GM23338 (cell line): ENCODE results near the gene TMEM147. TPM values are rescaled to one million over a fixed set of nuclear protein-coding genes. Genes with fewer than 3 reads are reported as not detected.

ENCODE experiments used
- ATAC-seq: fragments of 200-7000 bp; cut with Tn5 transposase; 3 replicates; pipeline ENCODE4 v1.9.1; 2020
- DNase-seq: peaks from one replicate; pipeline ENCODE4 v3.0.0-alpha.2; 2015; ENCODE audit warnings: low spot score
- H2AFZ ChIP-seq: fragments of 200-600 bp; sonication (generic); 2 replicates; pipeline ENCODE4 v1.8.0; 2016; ENCODE audit warnings: antibody characterized with exemption, mild to moderate bottlenecking, moderate library complexity
- H3F3A ChIP-seq: fragments of 200-600 bp; sonication (generic); replicated peaks from 2 replicates; pipeline ENCODE4 v1.8.0; 2017; ENCODE audit warnings: antibody characterized with exemption, mixed run types, low read depth
- H3K27ac ChIP-seq: fragments of 200-600 bp; sonication (generic); 2 replicates; pipeline ENCODE4 v1.6.1; 2016; ENCODE audit warnings: low read depth
- H3K27me3 ChIP-seq: fragments of 200-600 bp; sonication (generic); 2 replicates; pipeline ENCODE4 v1.8.0; 2016; ENCODE audit warnings: mild to moderate bottlenecking, mixed run types, moderate library complexity; ENCODE audit not compliant: insufficient read depth
- H3K36me3 ChIP-seq: fragments of 200-600 bp; sonication (generic); 2 replicates; pipeline ENCODE4 v1.8.0; 2016; ENCODE audit warnings: mild to moderate bottlenecking; ENCODE audit not compliant: insufficient read depth
- H3K4me1 ChIP-seq: fragments of 200-600 bp; sonication (generic); 2 replicates; pipeline ENCODE4 v1.8.0; 2016; ENCODE audit warnings: mild to moderate bottlenecking, moderate library complexity; ENCODE audit not compliant: insufficient read depth
- H3K4me2 ChIP-seq: fragments of 200-600 bp; sonication (generic); 2 replicates; pipeline ENCODE4 v1.7.1; 2017; ENCODE audit warnings: mixed run types
- H3K4me3 ChIP-seq: fragments of 200-600 bp; sonication (generic); 2 replicates; pipeline ENCODE4 v1.6.1; 2016; ENCODE audit warnings: mixed run types
- H3K79me2 ChIP-seq: fragments of 200-600 bp; sonication (generic); replicated peaks from 2 replicates; pipeline ENCODE4 v1.8.0; 2017; ENCODE audit warnings: mild to moderate bottlenecking; ENCODE audit not compliant: insufficient read depth
- H3K9me2 ChIP-seq: fragments of 200-600 bp; sonication (generic); 2 replicates; pipeline ENCODE4 v1.8.0; 2017; ENCODE audit not compliant: insufficient read depth
- H4K20me1 ChIP-seq: fragments of 200-600 bp; sonication (generic); replicated peaks from 2 replicates; pipeline ENCODE4 v1.8.0; 2017; ENCODE audit warnings: mild to moderate bottlenecking; ENCODE audit not compliant: insufficient read depth
- H3K27ac Mint-ChIP-seq: 2 replicates; pipeline ENCODE4 v1.8.0; 2020; ENCODE audit warnings: inconsistent platforms, mild to moderate bottlenecking, moderate library complexity, mixed read lengths
- H3K27me3 Mint-ChIP-seq: 3 replicates; pipeline ENCODE4 v1.8.0; 2022; ENCODE audit warnings: low read depth, mild to moderate bottlenecking, moderate library complexity, mixed read lengths, inconsistent platforms; ENCODE audit not compliant: insufficient read depth, poor library complexity
- H3K36me3 Mint-ChIP-seq: 3 replicates; pipeline ENCODE4 v1.8.0; 2021; ENCODE audit warnings: low read depth, mild to moderate bottlenecking, inconsistent platforms, moderate library complexity, mixed read lengths
- H3K4me1 Mint-ChIP-seq: 3 replicates; pipeline ENCODE4 v1.8.0; 2020; ENCODE audit warnings: mild to moderate bottlenecking, inconsistent platforms, mixed read lengths
- H3K4me3 Mint-ChIP-seq: 3 replicates; pipeline ENCODE4 v1.8.0; 2021; ENCODE audit warnings: moderate library complexity, mild to moderate bottlenecking, inconsistent platforms, mixed read lengths
- H3K9me3 Mint-ChIP-seq: 3 replicates; pipeline ENCODE4 v1.8.0; 2020; ENCODE audit warnings: moderate library complexity, mild to moderate bottlenecking, inconsistent platforms, mixed read lengths
- CREB1 ChIP-seq: fragments of 250-450 bp; sonication (Bioruptor Pico); IDR thresholded peaks from 2 replicates; pipeline ENCODE4 v1.5.0; 2020; ENCODE audit warnings: low read depth, mild to moderate bottlenecking, moderate library complexity
- EZH2 ChIP-seq: fragments of 200-600 bp; sonication (generic); IDR thresholded peaks from one replicate; pipeline ENCODE4 v1.8.0; 2017; ENCODE audit warnings: antibody characterized with exemption, mild to moderate bottlenecking, low read depth; ENCODE audit not compliant: unreplicated experiment
- EZH2phosphoT487 ChIP-seq: fragments of 200-600 bp; sonication (generic); IDR thresholded peaks from one replicate; pipeline ENCODE4 v1.8.1; 2018; ENCODE audit warnings: antibody characterized with exemption; ENCODE audit not compliant: unreplicated experiment
- JUNB ChIP-seq: IDR thresholded peaks from one replicate; pipeline ENCODE4 v1.6.1; 2016; ENCODE audit warnings: antibody characterized with exemption; ENCODE audit not compliant: unreplicated experiment
- POLR2AphosphoS5 ChIP-seq: IDR thresholded peaks from 2 replicates; pipeline ENCODE4 v1.6.1; 2016; ENCODE audit warnings: antibody characterized with exemption, low read depth
- STAT1 ChIP-seq: IDR thresholded peaks from one replicate; pipeline ENCODE4 v1.6.1; 2016; ENCODE audit warnings: antibody characterized with exemption; ENCODE audit not compliant: unreplicated experiment
- ZNF114 ChIP-seq: fragments of 250-450 bp; sonication (Bioruptor Pico); IDR thresholded peaks from 2 replicates; pipeline ENCODE4 v1.5.0; 2020; ENCODE audit warnings: mild to moderate bottlenecking, moderate library complexity
- ZNF331 ChIP-seq: fragments of 250-450 bp; sonication (Bioruptor Pico); IDR thresholded peaks from 2 replicates; pipeline ENCODE4 v1.5.0; 2020; ENCODE audit warnings: low read depth, mild to moderate bottlenecking, moderate library complexity
- polyA plus RNA-seq: library from polyadenylated mRNA; unstranded; fragments of >200 nt; fragmentation: Nextera tagmentation; extraction: Ambion mirVana; gene quantifications from 2 replicates; pipeline ENCODE4 v1.2.1, GENCODE V29; 2016
- total RNA-seq: library from RNA; depleted of rRNA; stranded (reverse); fragments of >200 nt; shearing (Covaris generic); gene quantifications from 2 replicates; pipeline ENCODE4 v1.2.3, GENCODE V29; 2014
- TF ChIP-seq, protein P1 (sequence below), 2 experiments: fragments of 200-600 bp in 1 of 2; sonication (generic) in 1 of 2; conservative IDR thresholded peaks; 2 replicates each; pipeline versions ENCODE4 v1.5.1 to v1.6.1; 2016 to 2017; ENCODE audit warnings: antibody characterized with exemption in 2 of 2, low read depth in 2 of 2, mild to moderate bottlenecking in 2 of 2, moderate library complexity in 1 of 2
- TF ChIP-seq, protein P2 (sequence below): IDR thresholded peaks from 2 replicates; pipeline ENCODE4 v1.6.1; 2016; ENCODE audit warnings: antibody characterized with exemption

TMEM147 gene
- total and polyA plus RNA-seq, 2 experiments from 2014 or later: 164 to 272 TPM

DNA sequence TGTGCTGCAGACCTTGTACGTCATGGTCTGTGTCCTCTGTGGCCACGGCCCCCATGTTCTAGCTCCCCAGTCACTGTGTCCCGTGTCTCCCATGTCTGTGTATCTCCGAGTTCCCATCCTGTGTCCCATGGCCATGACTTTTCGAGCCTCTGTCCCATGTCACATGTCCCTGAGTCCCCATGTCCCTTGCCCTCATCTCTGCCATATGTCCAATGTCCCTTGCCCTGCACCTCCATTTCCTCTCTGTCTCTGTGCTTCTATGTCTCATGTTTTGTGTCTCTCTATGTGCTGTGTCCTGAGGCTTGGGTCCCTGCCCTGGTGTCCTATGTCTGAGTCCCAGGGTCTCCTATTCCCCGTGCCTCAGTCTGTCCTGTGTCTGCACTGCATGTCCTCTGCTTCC lies 16.0 kb downstream of the TMEM147 start (continued):
- TF ChIP-seq, protein P1, sequence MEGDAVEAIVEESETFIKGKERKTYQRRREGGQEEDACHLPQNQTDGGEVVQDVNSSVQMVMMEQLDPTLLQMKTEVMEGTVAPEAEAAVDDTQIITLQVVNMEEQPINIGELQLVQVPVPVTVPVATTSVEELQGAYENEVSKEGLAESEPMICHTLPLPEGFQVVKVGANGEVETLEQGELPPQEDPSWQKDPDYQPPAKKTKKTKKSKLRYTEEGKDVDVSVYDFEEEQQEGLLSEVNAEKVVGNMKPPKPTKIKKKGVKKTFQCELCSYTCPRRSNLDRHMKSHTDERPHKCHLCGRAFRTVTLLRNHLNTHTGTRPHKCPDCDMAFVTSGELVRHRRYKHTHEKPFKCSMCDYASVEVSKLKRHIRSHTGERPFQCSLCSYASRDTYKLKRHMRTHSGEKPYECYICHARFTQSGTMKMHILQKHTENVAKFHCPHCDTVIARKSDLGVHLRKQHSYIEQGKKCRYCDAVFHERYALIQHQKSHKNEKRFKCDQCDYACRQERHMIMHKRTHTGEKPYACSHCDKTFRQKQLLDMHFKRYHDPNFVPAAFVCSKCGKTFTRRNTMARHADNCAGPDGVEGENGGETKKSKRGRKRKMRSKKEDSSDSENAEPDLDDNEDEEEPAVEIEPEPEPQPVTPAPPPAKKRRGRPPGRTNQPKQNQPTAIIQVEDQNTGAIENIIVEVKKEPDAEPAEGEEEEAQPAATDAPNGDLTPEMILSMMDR (conservative IDR thresholded peaks at IDR 0.05; ENCODE audit: low read depth in 2 of 2): no peak
- TF ChIP-seq ZNF114: no peak
- no peak for TF ChIP-seq EZH2
- no peak for TF ChIP-seq ZNF331 (CRISPR knock-in tag)
- no peak for TF ChIP-seq JUNB
- TF ChIP-seq EZH2phosphoT487: no peak
- TF ChIP-seq CREB1 (CRISPR knock-in tag): no peak
- no peak for TF ChIP-seq POLR2AphosphoS5
- no peak for TF ChIP-seq STAT1

- Mint-ChIP-seq H3K27ac (no peak overlapping the region), H3K9me3 (no peaks in the 10 kb centered on the region; the same call in 1 of the 3 replicates), H3K27me3 (peaks cover 20% of the 10 kb centered on the region), H3K36me3 (no peaks in the 10 kb centered on the region; the same call in 2 of the 3 replicates), H3K4me1 (peaks cover 5% of the 10 kb centered on the region), H3K4me3 (no peak overlapping the region)
- Histone ChIP-seq H3K9me2 (no peaks in the 10 kb centered on the region), H3K4me3 (no peak overlapping the region), H3K27me3 (peaks cover 10% of the 10 kb centered on the region), H4K20me1 (no peaks in the 10 kb centered on the region), H2AFZ (no peak overlapping the region), H3K79me2 (no peaks in the 10 kb centered on the region), H3K4me2 (no peak overlapping the region), H3K27ac (no peak overlapping the region), H3F3A (no peaks in the 10 kb centered on the region), H3K36me3 (no peaks in the 10 kb centered on the region), H3K4me1 (peaks cover 4% of the 10 kb centered on the region; the same call in 1 of the 2 replicates)
- no peak for DNase-seq
- no peak for ATAC-seq
- TF ChIP-seq CREB1 (CRISPR knock-in tag) (no peak), ZNF331 (CRISPR knock-in tag) (no peak), STAT1 (no peak), ZNF114 (no peak), JUNB (no peak)
- TF ChIP-seq, protein P1 (conservative IDR thresholded peaks at IDR 0.05; ENCODE audit: low read depth in 2 of 2): 0 out of 4 replicates have a peak, but pooled peaks of 1 of the 2 experiments have one; percentile 13
- TF ChIP-seq, protein P2, sequence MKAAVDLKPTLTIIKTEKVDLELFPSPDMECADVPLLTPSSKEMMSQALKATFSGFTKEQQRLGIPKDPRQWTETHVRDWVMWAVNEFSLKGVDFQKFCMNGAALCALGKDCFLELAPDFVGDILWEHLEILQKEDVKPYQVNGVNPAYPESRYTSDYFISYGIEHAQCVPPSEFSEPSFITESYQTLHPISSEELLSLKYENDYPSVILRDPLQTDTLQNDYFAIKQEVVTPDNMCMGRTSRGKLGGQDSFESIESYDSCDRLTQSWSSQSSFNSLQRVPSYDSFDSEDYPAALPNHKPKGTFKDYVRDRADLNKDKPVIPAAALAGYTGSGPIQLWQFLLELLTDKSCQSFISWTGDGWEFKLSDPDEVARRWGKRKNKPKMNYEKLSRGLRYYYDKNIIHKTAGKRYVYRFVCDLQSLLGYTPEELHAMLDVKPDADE: no peak
Observed at GRCh38 chr19:35562336-35562735, 16.9 kb downstream of the TMEM147 start.
